Activated B cell treated with CpG ODN at 0.5 μM for 24 hours (primary cell): ENCODE results near the gene NCKAP5. TPM values are rescaled to one million over a fixed set of nuclear protein-coding genes. Genes with fewer than 3 reads are reported as not detected.

ENCODE experiments used
- ATAC-seq: fragments of 200-7000 bp; cut with Tn5 transposase; one replicate; pipeline ENCODE4 v1.10.0; 2021; ENCODE audit warnings: low read depth, mild to moderate bottlenecking, moderate library complexity
- CTCF ChIA-PET: fragments of 350-600 bp; sonication (Branson Sonifier 250); formaldehyde crosslinking; loops from one replicate; lab custom pipeline; 2021; ENCODE audit warnings: antibody characterized with exemption; lab: Charles Lee
- POLR2A ChIA-PET: fragments of 350-600 bp; sonication (Branson Sonifier 250); formaldehyde crosslinking; loops from one replicate; lab custom pipeline; 2021; ENCODE audit warnings: antibody characterized with exemption; lab: Charles Lee
- DNase-seq: peaks from one replicate; pipeline ENCODE4 v3.0.0; 2022
- H3K27ac Mint-ChIP-seq: one replicate; pipeline ENCODE4 v1.8.0; 2020; ENCODE audit warnings: mixed read lengths
- H3K27me3 Mint-ChIP-seq: one replicate; pipeline ENCODE4 v1.8.0; 2021; ENCODE audit warnings: mixed read lengths
- H3K36me3 Mint-ChIP-seq: one replicate; pipeline ENCODE4 v1.8.0; 2021; ENCODE audit warnings: low read depth, mixed read lengths
- H3K4me1 Mint-ChIP-seq: one replicate; pipeline ENCODE4 v1.8.0; 2021; ENCODE audit warnings: mixed read lengths
- H3K4me3 Mint-ChIP-seq: one replicate; pipeline ENCODE4 v1.8.0; 2020; ENCODE audit warnings: mild to moderate bottlenecking, mixed read lengths
- H3K9me3 Mint-ChIP-seq: one replicate; pipeline ENCODE4 v1.8.0; 2020; ENCODE audit warnings: mixed read lengths
- CTCF ChIP-seq: fragments of 200-600 bp; IDR thresholded peaks from one replicate; pipeline ENCODE4 v1.8.0; 2022; ENCODE audit warnings: antibody characterized with exemption, mild to moderate bottlenecking
- intact Hi-C: fragments of 100-400 bp; cut with micrococcal nuclease; formaldehyde crosslinking; loops from one replicate; pipeline ENCODE4 v1.15.1; 2024
- total RNA-seq: library from RNA; stranded (reverse); gene quantifications from 2 replicates; pipeline ENCODE4 v1.2.3, GENCODE V29; 2022

NCKAP5 gene
- total RNA-seq, 1 donor from 2014 or later: not detected

GRCh38 chr2:133012847-133013734 is 555.2 kb downstream of the NCKAP5 start:
- Mint-ChIP-seq H3K27me3 (no peaks in the 10 kb centered on the region), H3K4me3 (no peak overlapping the region), H3K9me3 (no peaks in the 10 kb centered on the region), H3K27ac (no peak overlapping the region), H3K4me1 (no peaks in the 10 kb centered on the region), H3K36me3 (no peaks in the 10 kb centered on the region)
- intact Hi-C loops: no loop called here
- ChIA-PET CTCF (no interaction called here), POLR2A (no interaction called here)
- ATAC-seq: no peak
- no peak for TF ChIP-seq CTCF
- no peak for DNase-seq

GRCh38 chr2:133004623-133005022 is 563.6 kb downstream of the NCKAP5 start:
- CTCF ChIA-PET: no interaction called here

GRCh38 chr2:132999421-132999820 is 568.8 kb downstream of the NCKAP5 start:
- Mint-ChIP-seq H3K9me3 (peaks cover 8% of the 10 kb centered on the region), H3K4me3 (no peak overlapping the region), H3K27ac (no peak overlapping the region), H3K36me3 (no peaks in the 10 kb centered on the region), H3K27me3 (no peaks in the 10 kb centered on the region), H3K4me1 (no peaks in the 10 kb centered on the region)
- DNase-seq: no peak
- no peak for TF ChIP-seq CTCF
- POLR2A ChIA-PET: no interaction called here
- ATAC-seq: no peak
- CTCF ChIA-PET: no interaction called here
- intact Hi-C loops: no loop called here

More at GRCh38 chr2:133004623-133005022, 563.6 kb downstream of the NCKAP5 start:
- Mint-ChIP-seq H3K9me3 (peaks cover 10% of the 10 kb centered on the region), H3K27ac (no peak overlapping the region), H3K36me3 (no peaks in the 10 kb centered on the region), H3K4me1 (no peaks in the 10 kb centered on the region), H3K27me3 (no peaks in the 10 kb centered on the region), H3K4me3 (no peak overlapping the region)
- DNase-seq (no peak), ATAC-seq (no peak)
- TF ChIP-seq CTCF: no peak
- POLR2A ChIA-PET: no interaction called here
- intact Hi-C loops: no loop called here

GRCh38 chr2:132998221-132998620 is 570.0 kb downstream of the NCKAP5 start:
- CTCF ChIA-PET: no interaction called here
- H3K36me3 Mint-ChIP-seq: no peaks in the 10 kb centered on the region

More at GRCh38 chr2:132998221-132998620, 570.0 kb downstream of the NCKAP5 start:
- DNase-seq (no peak), ATAC-seq (no peak)
- POLR2A ChIA-PET: no interaction called here
- H3K4me1 Mint-ChIP-seq: no peaks in the 10 kb centered on the region
- H3K9me3 Mint-ChIP-seq: no peaks in the 10 kb centered on the region
- no peaks in the 10 kb centered on the region for H3K27me3 Mint-ChIP-seq
- no peak for TF ChIP-seq CTCF
- no peak overlapping the region for H3K4me3 Mint-ChIP-seq
- H3K27ac Mint-ChIP-seq: no peak overlapping the region
- intact Hi-C loops: no loop called here
